ENCODE data around the gene CNTNAP5.

The CNTNAP5 gene

DNA sequence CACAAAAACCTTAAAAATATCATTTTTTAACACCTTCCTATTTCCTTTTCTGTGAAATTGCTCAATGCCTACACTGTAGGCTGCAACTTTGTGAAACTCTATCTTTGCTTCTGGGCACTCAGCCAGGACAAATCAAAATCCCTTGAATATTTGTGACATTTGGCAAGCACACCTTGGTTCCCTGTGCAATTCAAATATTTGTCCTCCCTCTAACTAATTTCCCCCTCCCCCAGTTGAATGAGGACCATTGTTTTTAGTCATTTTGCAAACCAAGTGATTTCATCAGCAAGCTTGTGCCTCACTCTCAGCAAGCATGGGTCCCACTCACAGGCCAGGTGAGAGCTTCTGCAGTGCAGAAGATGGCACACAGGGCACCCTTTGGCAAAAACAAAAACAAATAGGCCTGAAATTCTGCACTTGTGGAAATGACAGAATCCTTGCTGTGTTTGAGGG lies 541.5 kb downstream of the CNTNAP5 start:
- DNase-seq = no peak

DNA sequence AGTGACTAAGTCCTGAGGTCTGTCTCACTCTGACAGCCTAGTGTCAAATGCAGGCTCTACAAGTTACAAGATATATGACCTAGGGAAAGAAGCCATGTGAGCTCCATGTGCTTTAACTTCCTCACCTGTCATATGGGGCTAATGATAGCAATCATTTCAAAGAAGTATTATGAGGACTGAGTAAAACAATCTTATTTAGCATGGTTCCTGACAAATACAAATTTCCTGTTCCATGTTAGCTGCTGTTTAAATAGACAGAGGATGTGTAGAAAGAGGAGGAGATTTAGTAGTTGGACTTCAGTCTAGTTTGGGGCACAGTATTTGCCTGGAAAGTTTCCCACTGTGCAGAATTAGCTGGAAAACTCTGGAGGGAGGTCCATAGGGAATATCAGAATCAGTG lies 545.8 kb downstream of the CNTNAP5 start:
- DNase-seq = no peak

- DNase-seq = no peak
Measured at GRCh38 chr2:124571836-124572235, 546.7 kb downstream of the CNTNAP5 start.

- DNase-seq = no peak
Measured at GRCh38 chr2:124572934-124573634, 548.0 kb downstream of the CNTNAP5 start.

DNA sequence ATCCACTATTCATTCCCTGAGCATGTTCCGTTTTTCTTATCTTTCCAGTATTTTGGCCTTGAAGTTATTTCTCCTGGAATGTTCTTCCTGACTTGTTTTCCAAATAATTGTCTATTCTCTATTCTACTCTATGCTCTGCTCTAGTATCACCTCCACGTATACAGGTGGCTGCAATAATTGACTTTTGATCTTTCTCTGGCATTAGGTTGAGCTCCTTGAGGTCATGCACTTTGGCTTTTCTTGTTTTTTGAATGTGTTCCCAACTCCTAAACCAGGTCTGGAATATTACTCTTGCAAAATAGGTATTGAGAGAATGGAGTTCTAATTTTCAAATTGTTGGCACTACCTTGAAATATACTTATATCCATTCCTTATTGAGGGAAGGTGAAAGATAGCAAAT lies 550.4 kb downstream of the CNTNAP5 start:
- DNase-seq = no peak

- DNase-seq = no peak
Measured at GRCh38 chr2:124580263-124580662, 555.2 kb downstream of the CNTNAP5 start.

GRCh38 chr2:124582387-124582786 lies 557.3 kb downstream of the CNTNAP5 start:
- DNase-seq = no peak

DNA sequence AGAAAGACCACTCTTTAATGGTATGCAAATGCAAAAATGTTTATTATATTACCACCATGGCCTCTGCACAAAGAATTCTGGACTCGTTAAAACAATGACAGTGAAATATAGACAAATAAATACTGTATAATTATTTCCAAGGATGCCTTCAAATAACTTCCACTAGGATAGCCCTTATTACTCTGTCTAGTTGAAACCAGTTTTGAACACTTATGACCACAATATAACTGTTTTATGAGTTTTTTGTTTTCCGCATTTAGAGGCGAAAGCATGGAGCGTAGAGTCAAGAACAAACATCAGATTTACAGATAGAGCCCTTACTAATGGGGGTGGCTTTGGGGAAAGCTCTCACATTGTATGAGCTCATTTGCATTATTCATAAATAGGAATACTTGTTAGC lies 559.5 kb downstream of the CNTNAP5 start:
- no peak for DNase-seq

- DNase-seq = no peak
Measured at GRCh38 chr2:124585277-124585676, 560.2 kb downstream of the CNTNAP5 start.

DNA sequence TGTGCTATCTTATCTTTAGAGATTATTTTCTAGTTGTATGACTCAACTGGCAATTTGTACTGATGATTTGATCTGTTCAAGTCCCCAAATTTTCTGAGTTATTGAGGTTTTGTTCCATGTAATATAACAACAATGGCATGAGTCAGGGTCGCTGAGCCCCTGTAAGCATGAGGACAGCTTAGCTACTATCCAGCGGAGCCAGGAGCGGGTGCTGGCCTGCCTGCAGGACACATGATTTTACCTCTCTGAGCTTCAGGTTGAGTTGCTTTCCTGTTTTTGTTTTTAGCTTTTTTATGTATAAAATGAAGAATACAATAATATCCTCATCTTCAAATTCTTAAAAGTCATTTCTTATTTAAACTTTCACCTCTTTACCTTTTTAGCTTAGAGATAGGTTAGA lies 561.1 kb downstream of the CNTNAP5 start:
- DNase-seq = no peak

DNA sequence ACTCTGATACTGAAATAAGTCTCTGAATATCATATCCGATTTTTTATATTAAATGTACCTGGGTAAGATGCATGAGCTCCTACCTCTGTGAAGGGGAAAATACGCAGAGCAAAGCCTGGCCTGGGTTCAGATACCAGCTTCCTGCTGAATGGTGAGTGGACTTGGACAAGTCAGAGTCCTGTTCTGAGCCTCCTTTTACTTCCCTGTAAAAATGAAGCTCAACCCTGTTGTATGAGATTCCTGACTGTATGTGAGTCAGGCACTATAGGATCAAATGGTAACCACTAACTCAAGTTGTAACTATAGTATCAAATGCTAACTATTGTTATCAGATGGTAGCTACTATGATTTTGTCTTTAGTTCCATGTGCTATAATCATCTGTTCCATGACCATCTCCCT lies 561.7 kb downstream of the CNTNAP5 start:
- DNase-seq = no peak

DNA sequence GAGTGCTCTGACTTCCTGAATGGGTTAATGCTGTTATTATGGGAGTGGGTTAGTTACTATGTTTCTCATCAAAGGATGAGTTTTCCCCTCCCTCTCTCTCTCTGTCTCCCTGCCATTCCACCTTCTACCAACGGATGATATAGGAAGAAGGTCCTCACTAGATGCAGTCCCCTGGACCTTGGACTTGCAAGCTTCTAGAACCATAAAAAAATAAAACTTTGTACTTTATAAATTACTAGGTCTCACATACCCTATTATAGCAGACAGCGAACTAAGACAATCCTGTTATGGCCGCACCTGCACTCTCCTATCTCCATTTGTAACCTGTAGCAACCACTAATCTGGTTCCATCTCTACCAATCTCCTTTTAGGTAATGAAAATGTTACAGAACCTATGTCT lies 564.9 kb downstream of the CNTNAP5 start:
- no peak for DNase-seq

GRCh38 chr2:124602759-124603158 lies 577.7 kb downstream of the CNTNAP5 start:
- DNase-seq = no peak

DNA sequence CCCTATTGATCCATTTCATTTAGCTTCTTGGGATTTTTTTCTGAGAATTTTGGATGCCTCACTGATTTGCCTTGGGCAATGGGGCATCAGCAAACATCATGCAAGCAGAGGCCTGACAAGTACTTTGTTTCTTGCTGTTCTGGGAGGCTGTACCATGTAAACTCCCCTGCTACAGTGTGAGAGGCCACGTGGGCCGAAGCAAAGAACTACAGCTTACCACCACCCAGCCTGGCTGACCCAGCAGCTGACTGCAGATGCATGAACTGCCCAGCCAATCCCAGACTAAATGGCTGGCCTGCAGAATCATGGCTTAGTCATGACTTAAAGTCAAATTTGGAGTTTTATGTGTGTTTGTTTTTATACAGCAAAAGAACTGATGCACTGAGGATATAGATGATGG lies 579.9 kb downstream of the CNTNAP5 start:
- DNase-seq = no peak

GRCh38 chr2:124607679-124608078 lies 582.6 kb downstream of the CNTNAP5 start:
- no peak for DNase-seq

DNA sequence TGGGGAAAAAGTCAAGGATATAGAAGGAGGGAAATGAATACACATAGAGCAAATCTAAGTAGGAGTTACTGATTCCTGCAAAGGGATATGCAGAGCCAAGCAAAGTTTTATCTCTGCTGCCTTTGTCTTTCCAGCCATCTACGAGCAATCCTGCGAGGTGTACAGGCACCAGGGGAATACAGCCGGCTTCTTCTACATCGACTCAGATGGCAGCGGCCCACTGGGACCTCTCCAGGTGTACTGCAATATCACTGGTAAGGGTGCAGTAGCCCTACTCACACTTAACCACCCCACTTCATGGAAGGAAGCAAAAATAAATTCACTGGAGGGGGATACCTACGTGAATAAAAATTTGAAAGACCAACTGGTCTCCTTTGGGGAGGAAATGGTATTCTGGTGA lies 584.6 kb downstream of the CNTNAP5 start:
- DNase-seq = no peak

DNA sequence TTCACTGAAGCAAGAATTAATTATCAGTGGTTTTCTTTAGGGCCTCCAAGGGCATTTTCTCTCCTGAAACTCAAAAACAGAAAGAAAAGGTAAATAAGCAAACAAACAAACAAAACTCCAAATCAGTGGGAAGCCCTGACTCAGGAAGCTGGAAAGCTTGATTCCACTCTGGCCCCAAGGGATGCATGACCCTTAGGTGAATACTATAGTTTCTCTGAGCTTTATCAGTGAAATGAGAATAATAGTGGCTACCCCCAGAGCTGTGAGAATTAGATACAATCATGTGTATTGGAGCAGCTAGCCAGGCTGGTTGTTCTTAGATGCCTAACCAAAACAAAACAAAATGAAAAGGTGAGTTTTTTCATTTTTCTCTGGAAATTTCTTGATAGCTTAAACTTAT lies 585.1 kb downstream of the CNTNAP5 start:
- DNase-seq = no peak

DNA sequence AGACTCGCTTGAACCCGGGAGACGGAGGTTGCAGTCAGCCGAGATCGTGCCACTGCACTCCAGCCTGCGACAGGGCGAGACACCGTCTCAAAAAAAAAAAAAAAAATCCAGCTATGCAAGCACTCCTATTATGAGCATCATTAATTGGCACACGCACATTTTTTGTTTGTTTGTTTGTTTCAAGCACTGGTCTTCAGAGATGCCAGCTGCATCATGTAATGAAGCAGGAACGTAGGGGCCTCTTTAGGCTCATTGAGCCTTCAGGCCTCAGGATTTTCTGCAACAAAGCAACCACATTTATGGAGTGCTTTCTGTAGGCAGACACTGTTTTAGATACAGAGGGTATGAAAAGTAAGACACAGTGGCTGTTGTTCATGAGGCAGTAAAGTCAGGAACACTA lies 585.8 kb downstream of the CNTNAP5 start:
- no peak for DNase-seq

DNA sequence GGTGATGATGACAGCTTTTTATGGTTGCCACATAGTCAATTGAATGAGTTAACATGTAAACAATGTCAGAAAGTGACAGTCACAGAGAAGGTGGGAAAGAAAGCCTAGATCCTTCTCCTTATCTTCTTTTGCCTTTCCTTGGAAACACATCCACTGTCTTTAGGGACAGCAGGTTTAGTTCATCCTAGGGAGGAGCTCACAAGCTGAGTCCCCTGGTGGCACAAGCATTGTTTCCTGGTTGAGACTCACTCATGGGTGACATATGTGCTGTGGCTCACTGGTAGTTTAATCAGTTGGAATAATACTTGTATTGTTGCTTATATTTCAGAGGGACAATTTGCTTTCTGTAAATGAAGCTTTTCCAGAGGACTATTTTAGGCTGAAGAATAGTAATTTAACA lies 598.5 kb downstream of the CNTNAP5 start:
- no peak for DNase-seq

DNA sequence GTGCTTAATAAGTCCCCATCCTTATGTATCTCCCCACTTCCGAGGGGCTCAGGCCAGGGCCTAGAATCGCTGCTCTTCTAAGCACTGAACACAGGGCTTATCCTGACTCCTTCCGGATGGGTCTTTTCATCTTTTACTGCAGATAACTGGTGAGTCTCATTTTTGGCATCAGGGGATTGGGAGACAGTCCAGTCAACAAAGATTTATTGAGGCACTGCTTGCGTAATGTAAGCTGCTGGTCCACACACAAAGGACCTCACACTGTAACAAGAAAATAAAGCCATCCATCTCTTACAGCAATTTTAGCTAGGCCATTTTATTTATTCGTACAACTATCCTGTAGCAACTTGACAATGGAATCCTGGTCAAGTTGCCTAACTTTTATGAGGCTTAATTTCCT lies 600.5 kb downstream of the CNTNAP5 start:
- no peak for DNase-seq

DNA sequence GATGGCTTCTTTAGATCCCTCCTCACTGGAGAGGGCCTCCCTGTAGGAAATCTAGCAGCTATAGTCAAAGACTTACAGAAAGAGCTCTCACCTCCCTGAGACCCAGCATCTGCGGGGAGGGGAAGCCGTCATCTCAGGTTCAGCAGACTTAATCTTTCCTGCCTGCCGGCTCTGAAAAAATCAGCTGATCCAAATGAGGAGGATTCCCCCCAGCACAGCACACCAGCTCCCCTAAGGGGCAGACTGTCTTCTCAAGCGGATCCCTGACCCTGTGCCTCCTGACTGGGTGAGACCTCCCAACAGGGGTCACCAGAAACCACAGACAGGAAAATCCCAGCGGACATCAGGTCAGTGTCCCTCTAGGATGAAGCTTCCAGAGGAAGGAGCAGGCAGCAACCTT lies 601.9 kb downstream of the CNTNAP5 start:
- DNase-seq = no peak

- no peak for DNase-seq
Measured at GRCh38 chr2:124633812-124634211, 608.7 kb downstream of the CNTNAP5 start.

DNA sequence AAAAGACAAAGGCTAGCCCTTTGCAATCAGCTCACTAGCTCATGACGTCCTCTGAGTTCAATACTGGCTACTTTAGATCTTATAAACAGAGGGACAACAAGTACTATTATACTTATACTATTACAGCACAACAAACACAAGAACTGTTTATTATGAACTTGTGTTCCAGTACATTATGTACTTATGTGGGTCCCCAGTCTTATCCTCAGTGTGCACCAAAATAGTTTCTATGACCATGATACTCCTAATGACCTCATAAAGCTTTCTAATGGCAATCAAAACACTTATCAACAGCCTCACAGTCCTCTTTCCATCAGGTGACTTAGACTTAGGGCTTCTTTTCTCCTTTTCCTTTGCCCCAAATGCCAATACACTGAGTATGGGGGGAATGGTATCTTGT lies 614.4 kb downstream of the CNTNAP5 start:
- no peak for DNase-seq

DNA sequence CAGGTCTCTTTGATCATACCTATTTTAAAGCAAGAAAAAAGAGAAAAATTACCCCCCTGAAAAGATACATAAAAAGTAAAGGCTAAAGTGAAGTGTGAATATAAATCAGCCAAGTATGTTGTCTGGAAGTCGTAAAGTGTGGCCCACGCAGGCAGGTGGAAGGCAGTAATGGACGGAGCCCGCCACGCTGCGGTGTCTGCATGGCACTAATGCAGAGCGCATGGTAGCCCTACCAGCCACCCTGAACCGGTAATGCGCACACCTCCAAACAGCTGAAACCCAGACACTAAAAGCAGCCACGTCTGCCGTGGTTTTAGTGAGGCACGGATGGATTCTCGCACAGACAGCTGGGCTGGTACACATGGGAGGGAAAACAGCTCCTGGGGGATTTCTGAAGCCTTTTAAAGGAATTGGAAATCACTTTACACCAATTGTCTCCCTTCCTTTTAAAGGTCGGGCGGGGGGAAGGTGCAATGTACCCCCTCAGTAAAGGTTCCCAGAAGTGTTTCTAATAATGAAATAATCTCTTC lies 615.2 kb downstream of the CNTNAP5 start:
- no peak for DNase-seq

GRCh38 chr2:124646166-124646815 lies 621.2 kb downstream of the CNTNAP5 start:
- DNase-seq = no peak

All from stimulated activated CD4-positive, alpha-beta T cell treated with anti-CD3 and anti-CD28 coated beads, Interleukin-4, amount 100 ng/mL, for 1 hour (primary cell).